Transverse colon (tissue), 3 donors: ENCODE results near the gene ZNF414.

Experiments
- CTCF ChIP-seq, 5 experiments: fragments of 200-600 bp in 3 of 5; fragments of 450-650 bp in 2 of 5; sonication (generic) in 3 of 5; IDR thresholded peaks; 1 replicate in 2 of 5; 2 replicates in 3 of 5; pipeline ENCODE4 v1.5.1; 2016 to 2017; ENCODE audit warnings: antibody characterized with exemption in 5 of 5, inconsistent platforms in 3 of 5, mild to moderate bottlenecking in 2 of 5, moderate library complexity in 1 of 5
- POLR2A ChIP-seq: fragments of 450-650 bp; IDR thresholded peaks from one replicate; pipeline ENCODE4 v1.6.1; 2016; ENCODE audit warnings: antibody characterized with exemption, mild to moderate bottlenecking, moderate library complexity

GRCh38 chr19:8550070-8550469 lies 36.1 kb upstream of the ZNF414 start:
- no peak for TF ChIP-seq CTCF (IDR thresholded peaks at IDR 0.05)
- TF ChIP-seq POLR2A: no peak
